ENCODE results near the gene PPP2R5E.

GRCh38 chr14:63542231-63542999 is 762 bp downstream of the PPP2R5E start:
- no peak for TF ChIP-seq POLR2AphosphoS5 (IDR thresholded peaks at IDR 0.05)
- TF ChIP-seq, protein P1, sequence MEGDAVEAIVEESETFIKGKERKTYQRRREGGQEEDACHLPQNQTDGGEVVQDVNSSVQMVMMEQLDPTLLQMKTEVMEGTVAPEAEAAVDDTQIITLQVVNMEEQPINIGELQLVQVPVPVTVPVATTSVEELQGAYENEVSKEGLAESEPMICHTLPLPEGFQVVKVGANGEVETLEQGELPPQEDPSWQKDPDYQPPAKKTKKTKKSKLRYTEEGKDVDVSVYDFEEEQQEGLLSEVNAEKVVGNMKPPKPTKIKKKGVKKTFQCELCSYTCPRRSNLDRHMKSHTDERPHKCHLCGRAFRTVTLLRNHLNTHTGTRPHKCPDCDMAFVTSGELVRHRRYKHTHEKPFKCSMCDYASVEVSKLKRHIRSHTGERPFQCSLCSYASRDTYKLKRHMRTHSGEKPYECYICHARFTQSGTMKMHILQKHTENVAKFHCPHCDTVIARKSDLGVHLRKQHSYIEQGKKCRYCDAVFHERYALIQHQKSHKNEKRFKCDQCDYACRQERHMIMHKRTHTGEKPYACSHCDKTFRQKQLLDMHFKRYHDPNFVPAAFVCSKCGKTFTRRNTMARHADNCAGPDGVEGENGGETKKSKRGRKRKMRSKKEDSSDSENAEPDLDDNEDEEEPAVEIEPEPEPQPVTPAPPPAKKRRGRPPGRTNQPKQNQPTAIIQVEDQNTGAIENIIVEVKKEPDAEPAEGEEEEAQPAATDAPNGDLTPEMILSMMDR (IDR thresholded peaks at IDR 0.05): no peak
- TF ChIP-seq POLR2A (IDR thresholded peaks at IDR 0.05): no peak

Data from breast epithelium (tissue), 3 donors.